Measurements from ENCODE around the gene ZNF366.

The ZNF366 gene

GRCh38 chr5:72488756-72489155 is 18.5 kb downstream of the ZNF366 start:
- DNase-seq (ENCODE audit: low spot score): no peak

GRCh38 chr5:72487177-72487576 is 20.0 kb downstream of the ZNF366 start:
- DNase-seq (ENCODE audit: low spot score): no peak

- no peak for DNase-seq (ENCODE audit: low spot score)
Observed at GRCh38 chr5:72486371-72486770, 20.8 kb downstream of the ZNF366 start.

GRCh38 chr5:72485430-72485974 is 21.7 kb downstream of the ZNF366 start:
- DNase-seq (ENCODE audit: low spot score): no peak

- DNase-seq (ENCODE audit: low spot score): no peak
Observed at GRCh38 chr5:72482046-72482445, 25.2 kb downstream of the ZNF366 start.

- DNase-seq (ENCODE audit: low spot score): no peak
Observed at GRCh38 chr5:72480841-72481240, 26.4 kb downstream of the ZNF366 start.

- DNase-seq (ENCODE audit: low spot score): no peak
Observed at GRCh38 chr5:72479921-72480320, 27.3 kb downstream of the ZNF366 start.

GRCh38 chr5:72478684-72479083 is 28.5 kb downstream of the ZNF366 start:
- no peak for DNase-seq (ENCODE audit: low spot score)

GRCh38 chr5:72478276-72478675 is 28.9 kb downstream of the ZNF366 start:
- DNase-seq (ENCODE audit: low spot score): no peak

GRCh38 chr5:72477644-72478043 is 29.6 kb downstream of the ZNF366 start:
- DNase-seq (ENCODE audit: low spot score): no peak

- no peak for DNase-seq (ENCODE audit: low spot score)
Observed at GRCh38 chr5:72477176-72477575, 30.0 kb downstream of the ZNF366 start.

- DNase-seq (ENCODE audit: low spot score): no peak
Observed at GRCh38 chr5:72476721-72477120, 30.5 kb downstream of the ZNF366 start.

GRCh38 chr5:72476275-72476674 is 30.9 kb downstream of the ZNF366 start:
- no peak for DNase-seq (ENCODE audit: low spot score)

- no peak for DNase-seq (ENCODE audit: low spot score)
Observed at GRCh38 chr5:72474516-72474915, 32.7 kb downstream of the ZNF366 start.

GRCh38 chr5:72474046-72474500 is 33.1 kb downstream of the ZNF366 start:
- DNase-seq (ENCODE audit: low spot score): no peak

- no peak for DNase-seq (ENCODE audit: low spot score)
Observed at GRCh38 chr5:72472666-72473422, 34.4 kb downstream of the ZNF366 start.

- DNase-seq (ENCODE audit: low spot score): no peak
Observed at GRCh38 chr5:72472031-72472430, 35.2 kb downstream of the ZNF366 start.

GRCh38 chr5:72470826-72471225 is 36.4 kb downstream of the ZNF366 start:
- DNase-seq (ENCODE audit: low spot score): no peak

GRCh38 chr5:72468606-72469005 is 38.6 kb downstream of the ZNF366 start:
- no peak for DNase-seq (ENCODE audit: low spot score)

GRCh38 chr5:72468024-72468423 is 39.2 kb downstream of the ZNF366 start:
- DNase-seq (ENCODE audit: low spot score): no peak

- DNase-seq (ENCODE audit: low spot score): no peak
Observed at GRCh38 chr5:72467461-72467860, 39.7 kb downstream of the ZNF366 start.

- DNase-seq (ENCODE audit: low spot score): no peak
Observed at GRCh38 chr5:72465601-72466563, 41.3 kb downstream of the ZNF366 start.

GRCh38 chr5:72465066-72465465 is 42.1 kb downstream of the ZNF366 start:
- DNase-seq (ENCODE audit: low spot score): no peak
